B cell (primary cell): ENCODE measurements around the gene ARL3. TPM values are rescaled to one million over a fixed set of nuclear protein-coding genes. Genes with fewer than 3 reads are reported as not detected.

Source experiments
- ATAC-seq: fragments of 200-7000 bp; cut with Tn5 transposase; one replicate; pipeline ENCODE4 v1.10.0; 2021; ENCODE audit warnings: low read depth, mild to moderate bottlenecking, moderate number of reproducible peaks, moderate library complexity
- CTCF ChIA-PET: fragments of 350-600 bp; sonication (Branson Sonifier 250); formaldehyde crosslinking; loops from one replicate; lab custom pipeline; 2021; ENCODE audit warnings: antibody characterized with exemption, inconsistent platforms; lab: Charles Lee
- POLR2A ChIA-PET: fragments of 350-600 bp; sonication (Branson Sonifier 250); formaldehyde crosslinking; loops from one replicate; lab custom pipeline; 2021; ENCODE audit warnings: antibody characterized with exemption; lab: Charles Lee
- DNase-seq: peaks from one replicate; pipeline ENCODE4 v3.0.0; 2013
- H2AFZ ChIP-seq: 2 replicates; pipeline ENCODE4 v1.6.1; 2012; ENCODE audit warnings: mild to moderate bottlenecking, low read depth, low read length; ENCODE audit not compliant: insufficient read depth, poor library complexity, severe bottlenecking
- H3K27ac ChIP-seq, 2 donors: 1 replicate in 1 of 2; 2 replicates in 1 of 2; pipeline ENCODE4 v1.5.1; 2012 to 2013; ENCODE audit warnings: low read length in 2 of 2, mild to moderate bottlenecking in 2 of 2, moderate library complexity in 1 of 2
- H3K27me3 ChIP-seq, 4 experiments: fragments of 200-600 bp in 1 of 4; sonication (generic) in 1 of 4; replicated peaks in 1 of 4; 1 replicate in 2 of 4; 2 replicates in 2 of 4; pipeline versions ENCODE4 v1.6.1 to v1.7.0; 2013 to 2016; ENCODE audit warnings: low read length in 3 of 4, mild to moderate bottlenecking in 2 of 4, mixed read lengths in 1 of 4, moderate library complexity in 1 of 4; ENCODE audit not compliant: insufficient read depth in 4 of 4, control insufficient read depth in 3 of 4; ENCODE audit errors: control extremely low read depth in 1 of 4
- H3K36me3 ChIP-seq, 2 experiments: replicated peaks in 1 of 2; 1 replicate in 1 of 2; 2 replicates in 1 of 2; pipeline versions ENCODE4 v1.6.1 to v1.7.1; 2013; ENCODE audit warnings: low read length in 1 of 2; ENCODE audit not compliant: insufficient read depth in 2 of 2, control insufficient read depth in 1 of 2; ENCODE audit errors: control extremely low read depth in 1 of 2, extremely low read depth in 1 of 2
- H3K4me1 ChIP-seq, 2 donors: fragments of 200-600 bp in 1 of 2; sonication (generic) in 1 of 2; 1 replicate in 1 of 2; 2 replicates in 1 of 2; pipeline versions ENCODE4 v1.5.1 to v1.6.1; 2013 to 2017; ENCODE audit warnings: low read length in 2 of 2; ENCODE audit not compliant: control insufficient read depth in 2 of 2, insufficient read depth in 2 of 2
- H3K4me2 ChIP-seq: replicated peaks from 2 replicates; pipeline ENCODE3; 2012; ENCODE audit warnings: mild to moderate bottlenecking, low read depth, low read length; ENCODE audit not compliant: poor library complexity, severe bottlenecking
- H3K4me3 ChIP-seq, 5 experiments: fragments of 200-600 bp in 1 of 5; sonication (generic) in 1 of 5; 1 replicate in 3 of 5; 2 replicates in 2 of 5; pipeline versions ENCODE4 v1.5.1 to v1.7.0; 2011 to 2016; ENCODE audit warnings: low read length in 4 of 5, mild to moderate bottlenecking in 4 of 5, low read depth in 2 of 5, control low read depth in 1 of 5, moderate library complexity in 1 of 5; ENCODE audit not compliant: insufficient read depth in 1 of 5; ENCODE audit errors: control extremely low read depth in 1 of 5, extremely low read depth in 1 of 5
- H3K79me2 ChIP-seq: fragments of 200-600 bp; sonication (generic); one replicate; pipeline ENCODE4 v1.6.0; 2016; ENCODE audit warnings: low read length; ENCODE audit not compliant: control insufficient read depth, insufficient read depth
- H3K9ac ChIP-seq: fragments of 200-600 bp; sonication (generic); 2 replicates; pipeline ENCODE4 v1.6.1; 2017; ENCODE audit warnings: mild to moderate bottlenecking, low read length, moderate library complexity
- H3K9me3 ChIP-seq, 3 donors: one replicate each; pipeline versions ENCODE4 v1.6.1 to v1.7.1; 2013; ENCODE audit warnings: low read length in 2 of 3; ENCODE audit not compliant: control insufficient read depth in 2 of 3, insufficient read depth in 1 of 3; ENCODE audit errors: control extremely low read depth in 1 of 3
- H4K20me1 ChIP-seq: 2 replicates; pipeline ENCODE4 v1.6.0; 2012; ENCODE audit warnings: mild to moderate bottlenecking, low read length; ENCODE audit not compliant: insufficient read depth, control insufficient read depth, poor library complexity, severe bottlenecking
- H3K27ac Mint-ChIP-seq: one replicate; pipeline ENCODE4 v1.8.0; 2021; ENCODE audit warnings: mixed read lengths
- H3K27me3 Mint-ChIP-seq: one replicate; pipeline ENCODE4 v1.8.0; 2021; ENCODE audit warnings: mixed read lengths
- H3K4me1 Mint-ChIP-seq: one replicate; pipeline ENCODE4 v1.8.0; 2021; ENCODE audit warnings: mixed read lengths
- H3K4me3 Mint-ChIP-seq: one replicate; pipeline ENCODE4 v1.8.0; 2021; ENCODE audit warnings: mixed read lengths
- H3K9me3 Mint-ChIP-seq: one replicate; pipeline ENCODE4 v1.8.0; 2022; ENCODE audit warnings: mixed read lengths; ENCODE audit not compliant: insufficient read depth
- CTCF ChIP-seq: fragments of 200-600 bp; IDR thresholded peaks from one replicate; pipeline ENCODE4 v1.8.0; 2022; ENCODE audit warnings: antibody characterized with exemption, mild to moderate bottlenecking
- EZH2 ChIP-seq: IDR thresholded peaks from 2 replicates; pipeline ENCODE4 v1.6.1; 2012; ENCODE audit warnings: borderline replicate concordance, low read depth, mild to moderate bottlenecking, moderate library complexity, low read length; ENCODE audit not compliant: insufficient read depth, poor library complexity, severe bottlenecking
- WGBS: methylation state at CpG from one replicate; pipeline ENCODE4 v1.1.5; 2013; ENCODE audit warnings: missing lambda C conversion rate; ENCODE audit not compliant: insufficient coverage; 5-methylcytosine and 5-hydroxymethylcytosine counted together
- intact Hi-C: fragments of 100-400 bp; cut with micrococcal nuclease; formaldehyde crosslinking; loops from one replicate; pipeline ENCODE4 v1.10.0; 2022
- polyA plus RNA-seq: library from polyadenylated mRNA; depleted of rRNA; stranded (reverse); fragments of >200 nt; gene quantifications from 2 replicates; pipeline ENCODE4 v1.2.3, GENCODE V29; 2012
- total RNA-seq, 2 donors: library from RNA; stranded (reverse); fragments of 120-200 nt in 1 of 2; gene quantifications; 1 replicate in 1 of 2; 2 replicates in 1 of 2; pipeline versions ENCODE4 v1.2.3 to v1.2.4, GENCODE V29; 2013 to 2022

ARL3 gene
- total and polyA plus RNA-seq, 2 donors (not counting 1 experiment from before 2014, with no cell fraction given) = 0.91 to 5.5 TPM

- H3K36me3 ChIP-seq = no peaks in the 10 kb centered on the region
- H3K9ac ChIP-seq = no peak overlapping the region
- H3K27me3 ChIP-seq = no peaks in the 10 kb centered on the region
- Mint-ChIP-seq H3K4me1 (no peaks in the 10 kb centered on the region), H3K9me3 (no peaks in the 10 kb centered on the region), H3K27ac (no peak overlapping the region), H3K27me3 (no peaks in the 10 kb centered on the region), H3K4me3 (no peak overlapping the region)
- no peak overlapping the region for H3K4me2 ChIP-seq
- no peaks in the 10 kb centered on the region for H3K9me3 ChIP-seq
- H2AFZ ChIP-seq = no peak overlapping the region
- no peaks in the 10 kb centered on the region for H3K4me1 ChIP-seq
- no peaks in the 10 kb centered on the region for H4K20me1 ChIP-seq
- ATAC-seq (no peak), DNase-seq (no peak)
- H3K79me2 ChIP-seq = no peaks in the 10 kb centered on the region
- no peak overlapping the region for H3K4me3 ChIP-seq
- TF ChIP-seq CTCF (no peak), EZH2 (no peak)
- 100% methylated on average over 1 of the region's 8 CpGs for WGBS
- POLR2A ChIA-PET = interaction anchor here (1.5 kb wide), 1 partner anchor 22 kb away, joined by 9 read pairs; the partner anchor contains the start of genes ARL3 and SFXN2
- CTCF ChIA-PET = interaction anchor here (1.5 kb wide), 1 partner anchor 14 kb away, joined by 4 read pairs; no protein-coding TSS in a partner anchor
- intact Hi-C loops = no loop called here
- H3K27ac ChIP-seq = no peak overlapping the region
Observed at GRCh38 chr10:102691285-102692066, 22.7 kb downstream of the ARL3 start.

- Mint-ChIP-seq H3K27me3 (no peaks in the 10 kb centered on the region), H3K27ac (no peak overlapping the region), H3K4me1 (peaks cover 2% of the 10 kb centered on the region), H3K9me3 (no peaks in the 10 kb centered on the region), H3K4me3 (no peak overlapping the region)
- TF ChIP-seq CTCF (no peak), EZH2 (no peak)
- WGBS = 92% methylated on average over 2 of the region's 5 CpGs
- DNase-seq (no peak), ATAC-seq (no peak)
- intact Hi-C loops = no loop called here
- Histone ChIP-seq H2AFZ (no peak overlapping the region), H3K36me3 (no peaks in the 10 kb centered on the region), H3K9me3 (no peaks in the 10 kb centered on the region), H3K4me1 (no peaks in the 10 kb centered on the region), H3K4me3 (no peak overlapping the region), H3K79me2 (no peaks in the 10 kb centered on the region), H3K4me2 (no peak overlapping the region), H3K27ac (no peak overlapping the region), H3K27me3 (no peaks in the 10 kb centered on the region), H4K20me1 (no peaks in the 10 kb centered on the region), H3K9ac (no peak overlapping the region)
- ChIA-PET CTCF (interaction anchor here (1.2 kb wide), 1 partner anchor 33 kb away, joined by 3 read pairs; no protein-coding TSS in a partner anchor), POLR2A (no interaction called here)
Observed at GRCh38 chr10:102683736-102684135, 30.5 kb downstream of the ARL3 start.
